ENCODE measurements around the gene SOWAHC. TPM values are rescaled to one million over a fixed set of nuclear protein-coding genes. Genes with fewer than 3 reads are reported as not detected.

The SOWAHC gene
- total RNA-seq, 1 donor from 2014 or later = 10.9 TPM

DNA sequence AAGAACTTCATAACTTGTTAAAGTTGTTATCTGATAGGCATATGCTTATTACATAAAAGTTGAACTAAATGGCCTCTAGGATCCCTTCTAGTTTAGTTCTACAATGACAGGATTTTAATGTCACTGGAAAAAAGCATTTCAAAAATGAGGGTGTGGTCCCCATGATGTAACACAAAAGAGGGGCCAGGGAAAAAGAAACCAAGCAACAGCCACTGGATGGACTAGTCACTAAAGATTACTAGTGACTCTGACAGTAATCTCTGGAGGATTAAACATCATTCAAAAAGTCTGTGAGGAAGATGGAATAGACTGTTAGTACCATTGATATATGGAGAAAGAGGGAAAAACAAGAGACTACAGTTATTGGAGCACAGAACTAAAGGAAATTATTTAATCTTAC is 23.0 kb upstream of the SOWAHC start:
- TF ChIP-seq, protein P1, sequence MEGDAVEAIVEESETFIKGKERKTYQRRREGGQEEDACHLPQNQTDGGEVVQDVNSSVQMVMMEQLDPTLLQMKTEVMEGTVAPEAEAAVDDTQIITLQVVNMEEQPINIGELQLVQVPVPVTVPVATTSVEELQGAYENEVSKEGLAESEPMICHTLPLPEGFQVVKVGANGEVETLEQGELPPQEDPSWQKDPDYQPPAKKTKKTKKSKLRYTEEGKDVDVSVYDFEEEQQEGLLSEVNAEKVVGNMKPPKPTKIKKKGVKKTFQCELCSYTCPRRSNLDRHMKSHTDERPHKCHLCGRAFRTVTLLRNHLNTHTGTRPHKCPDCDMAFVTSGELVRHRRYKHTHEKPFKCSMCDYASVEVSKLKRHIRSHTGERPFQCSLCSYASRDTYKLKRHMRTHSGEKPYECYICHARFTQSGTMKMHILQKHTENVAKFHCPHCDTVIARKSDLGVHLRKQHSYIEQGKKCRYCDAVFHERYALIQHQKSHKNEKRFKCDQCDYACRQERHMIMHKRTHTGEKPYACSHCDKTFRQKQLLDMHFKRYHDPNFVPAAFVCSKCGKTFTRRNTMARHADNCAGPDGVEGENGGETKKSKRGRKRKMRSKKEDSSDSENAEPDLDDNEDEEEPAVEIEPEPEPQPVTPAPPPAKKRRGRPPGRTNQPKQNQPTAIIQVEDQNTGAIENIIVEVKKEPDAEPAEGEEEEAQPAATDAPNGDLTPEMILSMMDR (conservative IDR thresholded peaks at IDR 0.05) = no peak
- no peaks in the 10 kb centered on the region for H3K9me3 Mint-ChIP-seq
- H3K4me3 Mint-ChIP-seq = no peak overlapping the region
- no peak for DNase-seq (ENCODE audit: low read depth, low spot score)
- no peaks in the 10 kb centered on the region for H3K27me3 Mint-ChIP-seq (ENCODE audit: low read depth)
- no peak overlapping the region for H3K27ac Mint-ChIP-seq (ENCODE audit: unreplicated experiment)
- H3K36me3 Mint-ChIP-seq (ENCODE audit: low read depth) = peaks cover 4% of the 10 kb centered on the region
- H3K4me1 Mint-ChIP-seq = peaks cover 11% of the 10 kb centered on the region

DNA sequence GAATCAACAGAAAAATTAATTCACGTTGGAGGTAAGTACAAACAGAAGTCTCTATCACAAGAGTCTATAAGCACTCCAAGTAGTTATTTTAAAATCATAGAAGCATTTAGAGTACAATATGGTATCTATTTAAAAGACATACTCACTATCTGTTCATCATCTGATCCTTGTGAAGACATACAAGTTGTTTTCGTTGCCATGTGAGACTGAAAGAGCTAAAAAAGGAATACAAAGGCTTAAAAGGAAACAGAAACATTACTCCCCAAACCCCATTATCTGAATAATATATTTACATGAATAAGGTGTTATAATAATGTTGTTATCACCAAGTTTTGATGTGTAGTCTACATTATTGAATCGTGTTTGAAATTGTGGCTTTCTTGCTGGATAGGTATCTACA is 21.3 kb upstream of the SOWAHC start:
- peaks cover 15% of the 10 kb centered on the region for H3K4me1 Mint-ChIP-seq
- DNase-seq (ENCODE audit: low read depth, low spot score) = no peak
- no peak overlapping the region for H3K4me3 Mint-ChIP-seq
- no peak overlapping the region for H3K27ac Mint-ChIP-seq (ENCODE audit: unreplicated experiment)
- TF ChIP-seq, protein P1 (conservative IDR thresholded peaks at IDR 0.05) = no peak
- H3K27me3 Mint-ChIP-seq (ENCODE audit: low read depth) = no peaks in the 10 kb centered on the region
- peaks cover 3% of the 10 kb centered on the region for H3K36me3 Mint-ChIP-seq (ENCODE audit: low read depth)
- no peaks in the 10 kb centered on the region for H3K9me3 Mint-ChIP-seq

DNA sequence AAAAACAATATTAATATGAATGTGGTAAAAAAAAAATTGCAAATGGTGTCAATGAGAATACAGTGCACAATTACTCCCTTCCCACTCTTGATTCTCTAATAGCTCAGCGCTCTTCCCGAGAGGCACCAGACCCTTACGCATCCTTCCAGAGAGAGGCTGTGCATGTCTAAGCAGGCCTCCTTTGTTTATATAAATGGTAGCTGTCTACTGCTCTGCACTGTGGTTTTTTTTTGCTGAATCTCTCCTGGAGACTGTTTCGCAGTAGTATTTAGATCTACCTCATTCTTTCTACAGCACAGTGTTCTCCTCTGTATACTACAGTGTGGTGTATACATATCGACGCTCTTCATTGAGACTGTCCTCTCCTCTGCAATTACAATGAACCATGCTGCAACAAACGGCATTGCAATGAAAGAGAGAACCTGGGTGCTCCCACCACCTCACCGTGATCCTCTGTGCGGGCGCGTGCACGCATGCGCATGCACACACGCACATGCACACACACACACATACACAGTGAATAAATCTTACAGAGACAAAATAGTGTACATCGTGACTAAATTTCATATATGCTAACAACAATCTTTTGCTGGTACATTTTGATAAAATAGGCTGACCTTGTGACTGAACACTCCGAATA is 19.8 kb upstream of the SOWAHC start:
- no peak for DNase-seq (ENCODE audit: low read depth, low spot score)
- peaks cover 15% of the 10 kb centered on the region for H3K4me1 Mint-ChIP-seq
- H3K4me3 Mint-ChIP-seq = no peak overlapping the region
- TF ChIP-seq, protein P1 (conservative IDR thresholded peaks at IDR 0.05) = no peak
- peak overlapping the region; percentile 0 for H3K27ac Mint-ChIP-seq (ENCODE audit: unreplicated experiment)
- no peaks in the 10 kb centered on the region for H3K36me3 Mint-ChIP-seq (ENCODE audit: low read depth)
- no peaks in the 10 kb centered on the region for H3K27me3 Mint-ChIP-seq (ENCODE audit: low read depth)
- no peaks in the 10 kb centered on the region for H3K9me3 Mint-ChIP-seq

DNA sequence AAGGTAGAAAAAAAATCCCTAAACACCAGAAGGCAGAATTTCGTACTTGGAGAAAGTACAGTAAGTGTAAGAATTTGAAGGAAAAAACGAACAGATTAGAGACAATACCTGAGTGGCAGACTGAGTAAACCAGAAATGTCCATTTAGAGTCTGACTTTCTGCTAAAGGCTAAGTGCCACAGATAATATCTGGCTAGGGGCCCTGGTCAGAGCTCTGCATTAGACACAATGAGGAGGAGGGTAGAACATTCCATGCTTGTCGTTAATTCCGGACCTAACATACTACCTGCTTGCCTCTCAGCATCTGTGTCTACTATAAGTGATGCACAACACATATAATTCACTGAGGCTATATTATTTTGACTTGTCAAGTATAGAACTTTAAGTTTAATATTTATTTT is 18.5 kb upstream of the SOWAHC start:
- H3K9me3 Mint-ChIP-seq = no peaks in the 10 kb centered on the region
- H3K27ac Mint-ChIP-seq (ENCODE audit: unreplicated experiment) = no peak overlapping the region

DNA sequence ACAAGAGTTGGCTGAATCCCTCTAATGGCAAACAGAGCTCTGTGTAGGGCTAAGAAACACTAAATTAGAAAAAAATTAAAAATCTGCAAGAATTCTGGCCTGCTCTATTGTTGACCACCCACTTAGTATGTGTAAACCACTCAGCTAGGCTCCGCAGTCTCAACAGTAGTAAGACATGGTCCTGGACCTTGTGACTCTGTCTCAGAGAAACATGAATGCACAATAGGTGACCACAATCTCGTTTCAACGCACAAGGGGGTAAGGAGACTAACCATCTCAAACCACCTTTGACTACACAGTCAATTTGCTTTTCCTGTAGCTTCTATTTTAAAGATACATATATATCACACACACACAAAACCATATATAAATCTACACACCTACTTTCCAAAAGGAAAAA is 16.9 kb upstream of the SOWAHC start:
- H3K4me1 Mint-ChIP-seq = peaks cover 28% of the 10 kb centered on the region
- H3K4me3 Mint-ChIP-seq = no peak overlapping the region
- no peak overlapping the region for H3K27ac Mint-ChIP-seq (ENCODE audit: unreplicated experiment)
- no peak for DNase-seq (ENCODE audit: low read depth, low spot score)
- H3K36me3 Mint-ChIP-seq (ENCODE audit: low read depth) = peaks cover 4% of the 10 kb centered on the region
- TF ChIP-seq, protein P1 (conservative IDR thresholded peaks at IDR 0.05) = no peak
- H3K27me3 Mint-ChIP-seq (ENCODE audit: low read depth) = no peaks in the 10 kb centered on the region
- no peaks in the 10 kb centered on the region for H3K9me3 Mint-ChIP-seq

More for the DNA sequence above, 18.5 kb upstream of the SOWAHC start:
- TF ChIP-seq, protein P1 (conservative IDR thresholded peaks at IDR 0.05) = no peak
- Mint-ChIP-seq H3K36me3 (ENCODE audit: low read depth) (no peaks in the 10 kb centered on the region), H3K4me3 (no peak overlapping the region), H3K4me1 (peaks cover 15% of the 10 kb centered on the region), H3K27me3 (ENCODE audit: low read depth) (no peaks in the 10 kb centered on the region)
- no peak for DNase-seq (ENCODE audit: low read depth, low spot score)
